ENCODE data around the gene MARF1.
A peak's percentile ranks its signal among the peaks of the same experiment; 100 is the strongest.
"Not testable (repeated sequence)": the region's sequence is repeated elsewhere in the genome, so short reads cannot be mapped to it uniquely, and the experiment has no call there.

The MARF1 gene

DNA sequence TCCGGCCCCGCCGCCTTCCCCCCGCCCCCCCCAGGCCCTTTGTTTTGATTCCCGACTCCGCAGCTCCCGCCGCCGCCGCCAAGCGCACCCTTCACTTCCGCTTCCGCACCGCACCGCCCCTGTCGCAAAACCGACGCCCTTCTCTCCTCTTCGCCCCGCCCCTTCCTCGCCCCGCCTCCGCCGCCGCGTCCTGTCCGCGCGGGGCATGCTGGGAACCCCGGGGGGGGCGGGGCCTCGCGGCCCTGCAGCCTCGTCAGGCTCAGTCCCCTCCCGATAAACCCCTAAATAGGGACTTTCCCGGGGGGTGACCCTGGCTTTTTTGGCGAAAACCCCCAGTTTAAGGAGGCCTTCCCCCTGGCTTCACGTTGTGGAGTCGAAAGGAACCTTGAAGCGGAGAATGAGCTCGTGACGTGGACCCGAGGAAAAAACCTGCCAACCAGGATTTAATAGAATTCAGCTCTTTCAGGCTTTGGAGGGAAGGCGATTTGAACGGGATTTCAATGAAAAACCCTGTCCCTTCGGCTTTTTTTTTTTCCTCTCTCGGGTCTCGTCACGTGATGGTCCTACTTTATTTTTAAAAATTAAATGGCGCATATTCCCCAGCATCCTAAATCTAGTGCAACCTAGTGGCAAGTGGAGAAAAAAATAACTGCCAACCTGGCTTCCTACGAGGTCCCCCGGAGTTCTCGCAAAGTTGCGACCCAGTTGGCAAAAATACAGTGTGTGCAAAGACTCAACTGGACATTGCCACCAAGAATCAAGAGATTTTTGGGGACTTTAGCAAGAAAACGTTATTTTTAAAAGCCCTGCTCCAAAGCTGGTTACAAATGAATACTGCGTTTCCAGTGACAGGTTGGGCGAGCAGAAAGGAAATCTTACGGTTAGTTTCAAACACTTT, at the start of gene MARF1:
TSS of gene MARF1 (minus strand) at position 107 of the 898 bp plus-strand sequence. CDS start 3,921 bp downstream, outside the sequence.
- DNase-seq (ENCODE audit: low read depth): peak; percentile 100

GRCh38 chr16:15692508-15692907, 49.6 kb upstream of the MARF1 start:
- DNase-seq (ENCODE audit: low read depth): not testable (repeated sequence)

GRCh38 chr16:15691046-15691445, 48.1 kb upstream of the MARF1 start:
- no peak for DNase-seq (ENCODE audit: low read depth)

DNA sequence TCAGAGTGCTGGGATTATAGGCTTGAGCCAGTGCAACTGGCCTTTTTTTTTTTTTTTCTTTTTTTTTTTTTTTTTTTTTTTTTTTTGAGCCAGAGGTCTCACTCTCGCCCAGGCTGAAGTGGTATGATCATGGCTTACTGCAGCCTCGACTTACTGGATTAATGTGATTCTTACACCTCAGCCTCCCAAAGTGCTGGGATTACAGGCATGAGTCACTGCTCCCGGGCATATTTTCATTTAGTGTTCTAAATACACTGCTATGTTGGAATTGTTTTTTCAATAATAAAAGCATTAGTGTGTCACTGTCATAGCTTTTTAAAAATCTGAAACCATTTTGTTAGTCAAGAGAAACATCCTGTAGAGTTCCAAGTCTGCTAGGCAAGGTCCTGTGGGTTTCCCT, 47.3 kb upstream of the MARF1 start:
- DNase-seq (ENCODE audit: low read depth): no peak

DNA sequence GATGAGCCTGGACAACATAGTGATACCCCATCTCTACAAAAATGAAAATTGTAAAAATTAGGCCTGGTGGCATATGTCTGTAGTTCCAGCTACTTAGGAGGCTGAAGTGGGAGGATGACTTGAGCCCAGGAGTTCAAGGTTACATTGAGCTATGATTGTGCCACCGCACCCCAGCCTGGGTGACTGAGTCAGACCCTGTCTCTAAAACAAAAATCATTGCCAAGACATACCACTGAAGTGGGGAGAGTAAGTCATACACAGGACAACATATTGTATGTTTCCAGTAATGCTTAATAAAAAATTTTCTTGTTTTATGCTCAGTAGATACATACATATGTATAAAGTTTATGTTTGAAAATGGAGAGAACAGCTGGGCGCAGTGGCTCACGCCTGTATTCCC, 46.3 kb upstream of the MARF1 start:
- DNase-seq (ENCODE audit: low read depth): no peak

- no peak for DNase-seq (ENCODE audit: low read depth)
Measured at GRCh38 chr16:15686287-15686686, 43.3 kb upstream of the MARF1 start.

DNA sequence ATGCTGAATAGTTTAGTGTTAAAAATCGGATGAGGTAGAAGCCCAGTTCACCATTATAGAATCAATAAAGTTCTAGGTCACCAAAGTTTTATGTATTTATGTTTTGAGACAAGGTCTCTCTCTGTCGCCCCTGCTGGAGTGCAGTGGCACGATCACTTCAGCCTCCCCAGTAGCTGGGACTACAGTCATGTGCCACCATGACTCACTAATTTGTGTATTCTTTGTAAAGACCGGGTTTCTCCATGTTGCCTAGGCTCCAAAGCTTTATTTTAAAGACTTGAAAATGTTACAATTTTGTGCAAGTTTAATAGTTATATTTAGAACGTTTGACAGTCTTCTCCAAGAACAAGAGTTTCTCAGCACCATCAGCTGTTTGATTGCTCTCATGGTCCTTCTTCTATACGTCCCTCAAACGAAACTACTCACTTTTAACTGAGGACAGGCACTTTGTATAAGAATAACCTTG, 39.2 kb upstream of the MARF1 start:
- no peak for DNase-seq (ENCODE audit: low read depth)

DNA sequence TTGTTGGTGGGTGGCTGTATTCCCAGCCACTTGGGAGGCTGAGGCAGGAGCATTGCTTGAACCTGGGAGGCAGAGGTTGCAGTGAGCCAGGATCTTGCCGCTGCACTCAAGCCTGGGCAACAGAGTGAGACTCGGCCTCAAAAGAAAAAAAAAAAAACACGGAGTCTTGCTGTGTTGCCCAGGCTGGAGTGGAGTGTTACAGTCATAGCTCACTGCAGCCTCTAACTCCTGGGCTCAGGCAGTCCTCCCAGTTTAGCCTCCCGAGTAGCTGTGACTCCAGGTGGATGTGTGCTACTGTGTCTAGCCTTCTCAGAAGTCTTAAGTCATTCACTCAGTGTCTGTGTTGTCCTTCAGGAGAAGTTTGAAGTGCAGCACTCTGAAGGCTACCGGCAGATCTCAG, 34.5 kb upstream of the MARF1 start:
- DNase-seq (ENCODE audit: low read depth): no peak

GRCh38 chr16:15676506-15676905, 33.6 kb upstream of the MARF1 start:
- no peak for DNase-seq (ENCODE audit: low read depth)

DNA sequence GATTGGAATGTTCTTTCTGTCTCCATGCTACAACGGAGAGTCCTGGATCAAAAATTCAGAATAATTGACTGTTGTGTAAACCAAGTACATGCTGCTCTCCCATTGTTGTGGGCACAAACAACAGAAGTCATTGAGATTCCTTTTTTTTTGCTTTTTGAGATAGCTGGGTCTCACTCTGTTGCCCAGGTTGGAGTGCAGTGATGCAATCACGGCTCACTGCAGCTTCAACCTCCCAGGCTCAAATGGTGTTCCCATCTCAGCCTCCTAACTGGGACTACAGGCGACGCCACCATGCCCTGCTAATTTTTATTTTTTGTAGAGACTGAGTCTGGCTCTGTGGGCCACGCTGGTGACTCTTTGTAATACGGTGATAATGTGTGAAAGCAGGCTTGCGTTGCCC, 31.6 kb upstream of the MARF1 start:
- no peak for DNase-seq (ENCODE audit: low read depth)

DNA sequence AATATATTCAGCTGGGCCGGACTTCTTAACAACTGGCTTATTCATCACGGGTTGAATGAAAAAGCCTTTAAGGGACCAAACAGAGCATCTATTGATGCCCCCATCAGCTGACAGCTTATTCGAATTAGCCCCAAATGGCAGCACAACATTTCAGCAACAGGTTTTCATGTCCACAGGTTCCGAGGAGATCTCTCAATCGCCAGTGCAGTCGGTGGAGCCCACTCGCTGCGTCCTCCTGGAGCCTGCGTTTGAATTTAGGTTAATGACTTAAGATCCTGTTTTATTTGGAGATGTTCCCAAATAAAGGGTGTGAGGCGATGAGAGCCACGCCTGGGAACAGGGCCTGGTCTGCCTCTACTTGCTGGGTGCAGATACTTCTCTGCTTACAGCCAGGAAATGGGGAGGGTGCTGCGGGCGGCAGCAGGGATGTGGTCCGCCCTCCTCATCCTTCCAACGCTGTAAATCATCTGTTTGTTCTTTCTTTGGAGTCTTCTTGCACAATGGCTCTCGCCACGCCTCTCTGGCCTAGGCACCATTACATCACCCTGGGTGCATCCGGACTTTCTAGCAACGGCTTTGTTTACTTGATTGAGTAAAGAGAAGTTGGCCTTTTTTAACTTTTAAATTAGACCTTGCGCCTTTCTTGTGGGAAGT, 29.7 kb upstream of the MARF1 start:
- no peak for DNase-seq (ENCODE audit: low read depth)

- not testable (repeated sequence) for DNase-seq (ENCODE audit: low read depth)
Measured at GRCh38 chr16:15672127-15672513, 29.2 kb upstream of the MARF1 start.

- no peak for DNase-seq (ENCODE audit: low read depth)
Measured at GRCh38 chr16:15671530-15672117, 28.7 kb upstream of the MARF1 start.

- no peak for DNase-seq (ENCODE audit: low read depth)
Measured at GRCh38 chr16:15667091-15667742, 24.3 kb upstream of the MARF1 start.

DNA sequence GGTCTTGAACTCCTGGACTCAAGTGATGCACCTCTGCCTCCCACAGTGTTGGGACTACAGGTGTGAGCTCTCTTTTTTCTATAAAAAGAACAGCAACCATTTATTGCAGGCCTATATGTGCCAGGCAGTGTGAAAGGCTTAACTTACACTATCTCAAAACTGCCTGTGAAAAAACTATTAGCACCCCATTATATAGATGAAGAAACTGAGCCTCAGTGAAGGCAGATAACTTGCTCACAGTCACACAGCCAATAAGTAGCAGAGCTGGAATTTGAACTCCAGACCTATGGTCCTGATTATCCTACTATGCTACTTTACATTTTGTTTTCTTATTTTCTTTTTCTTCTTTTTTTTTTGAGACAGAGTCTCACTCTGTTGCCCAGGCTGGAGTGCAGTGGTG, 22.2 kb upstream of the MARF1 start:
- no peak for DNase-seq (ENCODE audit: low read depth)

- no peak for DNase-seq (ENCODE audit: low read depth)
Measured at GRCh38 chr16:15660203-15660601, 17.2 kb upstream of the MARF1 start.

DNA sequence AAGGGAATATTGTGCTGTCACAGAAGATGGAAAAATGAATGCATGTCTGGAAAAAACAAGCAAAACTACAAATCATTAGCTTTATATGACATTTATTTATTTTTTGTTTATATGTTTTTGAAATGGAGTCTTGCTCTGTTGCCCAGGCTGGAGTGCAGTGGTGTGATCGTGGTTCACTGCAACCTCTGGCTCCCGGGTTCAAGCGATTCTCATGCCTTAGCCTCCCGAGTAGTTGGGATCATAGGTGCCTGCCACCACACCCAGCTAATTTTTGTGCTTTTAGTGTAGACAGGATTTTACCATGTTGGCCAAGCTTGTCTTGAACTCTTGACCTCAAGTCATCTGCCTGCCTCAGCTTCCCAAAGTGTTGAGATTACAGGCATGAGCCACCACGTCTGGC, 15.6 kb upstream of the MARF1 start:
- no peak for DNase-seq (ENCODE audit: low read depth)

DNA sequence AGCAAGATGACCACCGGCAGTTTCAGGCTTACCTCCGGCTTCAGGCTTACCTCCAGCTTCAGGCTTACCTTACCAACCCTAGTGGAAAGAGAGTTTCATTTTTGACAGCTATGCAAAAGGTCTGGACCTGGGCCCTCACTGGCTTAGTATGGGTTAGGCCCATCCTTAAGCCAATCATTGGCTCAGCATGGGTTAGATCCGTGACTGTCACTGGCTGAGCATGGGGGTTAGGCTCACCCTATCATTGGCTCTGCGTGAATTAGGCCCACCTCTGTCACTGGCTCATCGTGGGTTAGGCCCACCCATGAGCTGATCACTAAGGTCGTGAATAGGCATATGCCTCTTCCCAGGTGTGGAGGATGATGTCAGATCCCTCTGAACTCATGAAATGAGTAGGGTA, 15.2 kb upstream of the MARF1 start:
- DNase-seq (ENCODE audit: low read depth): no peak

DNA sequence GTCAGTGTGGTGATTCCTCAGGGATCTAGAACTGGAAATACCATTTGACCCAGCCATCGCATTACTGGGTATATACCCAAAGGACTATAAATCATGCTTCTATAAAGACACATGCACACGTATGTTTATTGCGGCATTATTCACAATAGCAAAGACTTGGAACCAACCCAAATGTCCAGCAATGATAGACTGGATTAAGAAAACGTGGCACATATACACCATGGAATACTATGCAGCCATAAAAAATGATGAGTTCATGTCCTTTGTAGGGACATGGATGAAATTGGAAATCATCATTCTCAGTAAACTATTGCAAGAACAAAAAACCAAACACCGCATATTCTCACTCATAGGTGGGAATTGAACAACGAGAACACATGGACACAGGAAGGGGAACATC, 12.6 kb upstream of the MARF1 start:
- not testable (repeated sequence) for DNase-seq (ENCODE audit: low read depth)

DNA sequence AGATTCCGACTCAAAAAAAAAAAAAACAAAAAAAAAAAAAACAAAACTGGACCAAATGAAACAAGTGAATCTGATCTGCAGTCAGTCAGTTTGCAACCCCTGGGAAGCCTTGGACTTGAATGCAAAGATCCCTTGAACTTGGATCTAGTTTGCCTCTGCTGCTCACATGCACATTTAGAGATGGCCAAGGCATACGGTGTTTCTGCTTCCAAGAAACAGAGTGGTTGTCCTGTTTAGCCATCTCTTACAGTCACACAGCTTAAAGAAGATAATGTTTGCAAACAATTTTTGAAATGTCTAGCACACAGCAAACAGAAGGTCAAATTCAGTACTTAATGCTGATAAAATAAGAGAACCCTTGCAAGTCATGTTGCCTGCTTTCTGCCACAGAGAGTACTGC, 11.6 kb upstream of the MARF1 start:
- no peak for DNase-seq (ENCODE audit: low read depth)

DNA sequence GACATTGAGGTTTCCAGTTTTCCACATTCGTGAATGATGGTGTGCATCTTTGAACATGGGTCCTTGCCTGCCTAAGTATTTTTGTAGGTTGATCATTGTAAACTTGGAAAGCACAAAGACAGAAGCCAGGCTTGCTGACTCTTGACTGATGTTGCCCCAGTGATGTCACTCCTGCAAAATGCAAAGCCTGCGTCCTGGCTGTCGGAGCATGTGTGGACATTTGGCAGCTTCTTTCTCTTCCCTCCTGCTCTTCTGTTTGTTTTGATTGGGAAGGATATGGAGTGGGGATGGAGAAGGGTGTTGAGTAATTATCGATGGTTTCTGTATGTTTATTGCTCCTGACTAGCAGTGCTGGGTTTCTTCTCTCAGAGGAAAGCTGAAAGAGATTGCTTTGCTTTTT, 10.3 kb upstream of the MARF1 start:
- DNase-seq (ENCODE audit: low read depth): no peak

DNA sequence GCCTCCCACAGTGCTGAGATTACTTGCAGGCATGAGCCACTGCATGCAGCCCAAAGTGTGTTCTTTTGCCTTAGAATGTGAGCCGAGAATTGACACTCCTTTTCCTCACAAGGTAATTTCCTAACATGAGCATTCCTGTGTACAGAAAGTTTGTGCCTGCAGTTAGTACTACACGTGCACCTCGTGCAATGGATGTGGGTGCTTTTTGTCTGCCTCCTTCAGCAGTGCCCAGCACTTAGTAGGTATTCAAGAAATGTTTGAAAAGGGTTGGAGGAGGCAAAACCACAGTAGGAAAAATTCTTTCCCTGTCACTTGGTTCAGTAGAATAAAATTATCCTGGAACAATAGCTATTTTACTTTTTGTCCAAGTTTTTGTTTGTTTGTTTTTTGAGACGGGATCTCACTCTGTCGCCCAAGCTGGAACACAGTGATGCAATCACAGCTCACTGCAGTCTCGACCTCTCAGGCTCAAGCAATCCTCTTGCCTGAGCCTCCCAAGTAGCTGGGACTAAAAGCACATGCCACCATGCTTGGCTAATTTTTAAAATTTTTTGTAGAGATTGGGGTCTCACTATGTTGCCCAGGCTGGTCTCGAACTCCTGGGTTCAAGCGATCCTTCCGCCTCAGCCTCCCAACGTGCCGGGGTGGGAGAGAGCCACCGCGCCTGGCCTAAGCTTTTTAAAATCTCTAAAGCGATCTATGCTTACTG, 9.5 kb upstream of the MARF1 start:
- no peak for DNase-seq (ENCODE audit: low read depth)

All from stimulated activated CD8-positive, alpha-beta memory T cell treated with anti-CD3 and anti-CD28 coated beads, Interleukin-15, amount 100 ng/mL, for 24 hours (primary cell).